ENCODE measurements around the gene PSME4.

Gene PSME4

GRCh38 chr2:53881986-53882385 lies 88.8 kb downstream of the PSME4 start:
- no peak for DNase-seq (ENCODE audit: insufficient read length, low spot score)
- no peak for FAIRE-seq
- no peak for TF ChIP-seq POLR2A (IDR thresholded peaks at IDR 0.05; ENCODE audit: low read depth, low read length)

- DNase-seq (ENCODE audit: insufficient read length, low spot score) (no peak), FAIRE-seq (no peak)
- TF ChIP-seq POLR2A (IDR thresholded peaks at IDR 0.05; ENCODE audit: low read depth, low read length): no peak
Measured at GRCh38 chr2:53881360-53881759, 89.4 kb downstream of the PSME4 start.

DNA sequence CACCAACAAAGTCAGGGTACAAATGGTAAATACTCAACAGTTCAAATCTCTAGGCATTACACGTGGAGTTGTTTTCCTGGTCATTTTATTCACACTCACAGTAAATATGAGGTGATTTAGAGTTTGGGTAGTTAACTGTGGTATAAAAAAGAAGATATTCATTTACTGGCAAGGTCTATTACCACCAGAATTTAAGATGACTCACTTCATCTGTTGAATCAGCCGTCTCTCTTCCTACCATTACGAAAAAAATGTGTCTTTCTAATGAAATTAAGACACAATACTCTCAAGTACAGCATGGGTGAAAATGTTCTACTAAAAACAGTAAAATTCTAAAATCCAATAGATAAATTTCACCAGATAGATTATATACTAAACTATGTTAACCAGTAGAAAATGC lies 90.0 kb downstream of the PSME4 start:
- no peak for DNase-seq (ENCODE audit: insufficient read length, low spot score)
- FAIRE-seq: peak; percentile 73
- TF ChIP-seq POLR2A (IDR thresholded peaks at IDR 0.05; ENCODE audit: low read depth, low read length): no peak

DNA sequence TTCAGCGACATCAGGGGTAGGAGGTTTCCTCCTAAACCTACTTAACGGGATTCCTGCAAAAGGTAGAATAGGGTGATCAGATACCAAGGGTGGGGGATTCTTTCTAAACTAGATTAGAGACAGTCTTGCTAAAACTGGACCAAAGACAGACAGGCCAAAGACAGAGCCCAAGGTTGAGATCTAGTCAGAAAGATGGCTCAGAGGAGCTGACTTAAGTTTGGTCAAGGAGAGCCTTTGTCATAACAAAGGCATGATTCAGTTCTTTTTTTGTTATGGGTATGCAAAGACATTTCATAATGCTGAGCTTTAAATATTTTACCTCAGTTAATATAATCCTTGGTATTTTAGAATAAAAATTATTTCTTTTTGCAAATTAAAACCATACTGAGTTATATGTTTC lies 93.2 kb downstream of the PSME4 start:
- TF ChIP-seq POLR2A (IDR thresholded peaks at IDR 0.05; ENCODE audit: low read depth, low read length): no peak
- FAIRE-seq (peak; percentile 23), DNase-seq (ENCODE audit: insufficient read length, low spot score) (no peak)

DNA sequence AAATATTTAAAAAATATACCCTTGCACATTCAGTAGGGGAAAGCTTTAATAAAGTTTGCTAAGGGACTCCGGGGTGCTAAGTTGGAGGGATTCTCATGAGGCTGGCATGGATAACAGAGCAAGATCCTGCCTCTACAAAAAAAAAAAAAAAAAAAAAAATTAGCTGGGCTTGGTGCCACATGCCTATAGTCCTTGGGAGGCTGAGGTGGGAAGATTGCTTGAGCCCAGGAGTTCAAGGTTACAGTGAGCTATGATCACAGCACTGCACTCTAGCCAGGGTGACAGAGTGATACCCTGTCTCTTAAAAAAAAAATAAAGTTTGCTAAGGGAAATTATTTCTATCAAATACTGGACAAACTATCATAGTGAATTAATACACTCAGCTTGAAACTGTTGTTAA lies 93.7 kb downstream of the PSME4 start:
- no peak for TF ChIP-seq POLR2A (IDR thresholded peaks at IDR 0.05; ENCODE audit: low read depth, low read length)
- no peak for FAIRE-seq
- no peak for DNase-seq (ENCODE audit: insufficient read length, low spot score)

DNA sequence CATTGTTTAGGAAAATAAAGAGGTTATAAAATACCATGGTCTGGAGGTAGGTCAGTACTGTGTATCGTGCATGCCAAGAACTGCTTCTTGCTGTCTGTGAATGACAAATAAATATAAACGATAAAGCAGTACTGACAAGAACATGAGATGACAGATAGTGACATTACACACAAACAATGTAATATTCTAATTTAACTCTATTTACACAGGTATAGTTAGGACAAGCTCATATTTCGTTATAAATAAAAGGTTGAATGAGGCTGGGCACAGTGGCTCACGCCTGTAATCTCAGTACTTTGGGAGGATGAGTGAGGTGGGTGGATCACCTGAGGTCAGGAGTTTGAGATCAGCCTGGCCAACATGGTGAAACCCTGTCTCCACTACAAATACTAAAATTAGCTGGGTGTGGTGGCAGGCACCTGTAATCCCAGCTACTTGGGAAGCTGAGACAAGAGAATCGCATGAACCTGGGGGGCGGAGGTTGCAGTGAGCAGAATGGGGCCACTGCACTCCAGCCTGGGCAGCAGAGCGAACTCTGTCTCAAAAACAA lies 96.3 kb downstream of the PSME4 start:
- FAIRE-seq (no peak), DNase-seq (ENCODE audit: insufficient read length, low spot score) (no peak)
- TF ChIP-seq POLR2A (IDR thresholded peaks at IDR 0.05; ENCODE audit: low read depth, low read length): no peak

DNA sequence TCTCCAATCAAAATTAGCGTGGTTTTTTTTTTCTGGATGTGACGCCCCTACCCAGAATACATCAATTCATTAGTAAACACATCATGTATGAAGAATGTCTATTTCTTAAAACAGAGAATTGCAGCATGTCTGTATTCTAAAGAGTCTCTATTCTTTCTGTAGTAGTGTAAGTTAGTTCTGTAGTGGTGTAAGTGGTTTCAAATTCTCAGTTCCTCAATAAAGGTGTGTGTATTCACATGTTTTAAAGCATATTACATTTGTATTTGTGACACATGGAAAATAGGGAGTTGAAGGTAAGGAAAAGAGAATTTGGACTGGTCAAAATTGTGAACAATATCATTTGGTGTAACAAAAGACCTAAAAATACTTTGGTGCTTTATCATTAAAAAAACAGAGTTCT lies 103.0 kb downstream of the PSME4 start:
- peak; percentile 50 for FAIRE-seq
- TF ChIP-seq POLR2A (IDR thresholded peaks at IDR 0.05; ENCODE audit: low read depth, low read length): no peak
- no peak for DNase-seq (ENCODE audit: insufficient read length, low spot score)

- no peak for TF ChIP-seq POLR2A (IDR thresholded peaks at IDR 0.05; ENCODE audit: low read depth, low read length)
- FAIRE-seq (no peak), DNase-seq (ENCODE audit: insufficient read length, low spot score) (no peak)
Measured at GRCh38 chr2:53867169-53867568, 103.6 kb downstream of the PSME4 start.

DNA sequence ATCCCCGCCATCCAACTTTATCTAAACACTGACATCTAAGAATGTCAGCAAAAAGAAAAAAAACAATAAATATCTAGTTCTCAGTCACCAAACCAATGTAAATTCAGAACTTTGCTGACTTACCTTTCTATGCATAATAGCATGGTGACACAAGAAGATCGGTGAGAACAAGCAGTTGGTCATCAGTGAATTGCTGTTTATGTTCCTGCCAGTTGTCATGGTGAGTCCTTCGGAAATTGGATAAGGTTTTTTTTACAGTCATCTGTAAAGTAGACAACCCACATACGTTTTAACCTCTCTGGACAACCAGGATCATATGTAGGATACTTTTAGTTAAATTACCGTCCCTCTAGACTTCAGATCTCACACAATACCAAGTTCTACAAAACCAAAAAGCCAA lies 104.8 kb downstream of the PSME4 start:
- FAIRE-seq (no peak), DNase-seq (ENCODE audit: insufficient read length, low spot score) (no peak)
- TF ChIP-seq POLR2A (IDR thresholded peaks at IDR 0.05; ENCODE audit: low read depth, low read length): no peak

- TF ChIP-seq POLR2A (IDR thresholded peaks at IDR 0.05; ENCODE audit: low read depth, low read length): no peak
- no peak for DNase-seq (ENCODE audit: insufficient read length, low spot score)
- FAIRE-seq: no peak
Measured at GRCh38 chr2:53865264-53865663, 105.5 kb downstream of the PSME4 start.

- DNase-seq (ENCODE audit: insufficient read length, low spot score): no peak
- FAIRE-seq: no peak
- no peak for TF ChIP-seq POLR2A (IDR thresholded peaks at IDR 0.05; ENCODE audit: low read depth, low read length)
Measured at GRCh38 chr2:53863538-53864227, 107.1 kb downstream of the PSME4 start.

GRCh38 chr2:53861824-53862223 lies 109.0 kb downstream of the PSME4 start:
- no peak for FAIRE-seq
- no peak for TF ChIP-seq POLR2A (IDR thresholded peaks at IDR 0.05; ENCODE audit: low read depth, low read length)

DNA sequence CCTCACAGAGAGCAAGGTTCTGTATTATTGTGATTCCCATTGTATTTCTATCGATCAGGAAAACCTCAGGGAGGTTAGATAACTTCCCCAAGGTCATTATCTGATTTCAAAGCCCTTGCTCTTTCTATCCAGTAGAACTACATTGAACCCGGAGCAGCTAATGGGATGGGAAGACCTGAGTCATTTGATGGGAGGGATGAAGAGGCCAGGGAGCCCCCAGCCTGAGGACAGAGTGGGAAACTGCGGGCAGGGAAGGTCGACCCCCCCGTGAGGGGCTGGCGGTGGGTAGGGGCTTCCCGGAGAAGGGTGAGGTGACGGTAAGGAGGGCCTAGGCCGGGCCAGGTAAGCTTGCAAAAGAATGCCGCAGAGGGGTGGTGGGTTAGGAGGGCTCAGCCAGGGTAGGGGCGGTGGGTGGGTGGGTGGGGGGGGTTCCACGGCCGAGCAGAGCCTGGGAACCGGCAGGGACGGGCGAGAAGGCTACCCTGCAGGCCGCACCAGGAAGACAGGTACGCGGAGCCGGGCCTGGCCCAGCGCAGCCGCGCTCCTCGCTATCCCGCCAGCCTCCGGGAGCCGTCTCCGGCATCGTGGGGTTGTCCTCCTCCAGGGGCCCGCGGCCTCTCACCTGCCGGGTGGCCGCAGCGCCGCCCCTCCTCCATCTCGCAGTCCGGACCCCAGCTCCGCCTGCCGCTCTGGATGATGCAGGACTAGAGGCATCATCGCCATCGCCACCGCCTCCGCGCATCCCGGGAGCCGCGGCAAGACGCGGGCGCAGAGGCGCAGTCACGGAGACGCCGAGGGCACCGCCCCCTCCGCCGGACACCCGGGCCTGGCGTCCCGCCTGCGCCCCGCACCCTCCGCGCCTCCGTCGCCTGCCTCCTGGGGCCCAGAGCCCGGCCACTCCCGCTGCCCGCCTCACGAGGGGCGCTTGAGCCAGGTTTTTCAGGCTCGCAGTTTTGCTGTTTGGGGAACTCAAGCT lies 111.3 kb downstream of the PSME4 start, which contains the start of gene GPR75:
Gene GPR75 (minus strand): TSS at position 762 of the 976 bp plus-strand sequence. CDS start 5,211 bp downstream, outside the sequence.
- DNase-seq (ENCODE audit: insufficient read length, low spot score) (no peak), FAIRE-seq (no peak)
- no peak for TF ChIP-seq POLR2A (IDR thresholded peaks at IDR 0.05; ENCODE audit: low read depth, low read length)

More at GRCh38 chr2:53861824-53862223, 109.0 kb downstream of the PSME4 start:
- no peak for DNase-seq (ENCODE audit: insufficient read length, low spot score)

GRCh38 chr2:53856272-53856671 lies 114.5 kb downstream of the PSME4 start:
- no peak for FAIRE-seq
- TF ChIP-seq POLR2A (IDR thresholded peaks at IDR 0.05; ENCODE audit: low read depth, low read length): no peak
- DNase-seq (ENCODE audit: insufficient read length, low spot score): no peak

Measured in H54 (cell line).